SK-MEL-5 (cell line): ENCODE data around the gene PLAC1. TPM values are rescaled to one million over a fixed set of nuclear protein-coding genes. Genes with fewer than 3 reads are reported as not detected.

ENCODE experiments used
- DNase-seq: peaks from one replicate; pipeline ENCODE4 v3.0.0-alpha.2; 2016; ENCODE audit warnings: low read depth, low spot score
- in situ Hi-C: cut with HindIII; loops from 2 replicates; pipeline ENCODE4 v1.10.0; 2016; ENCODE audit warnings: low sequenced_read_pairs, high pct_unique_total_duplicates, low pct_unique_long_range_greater_than_20kb
- polyA plus RNA-seq, 2 experiments: library from polyadenylated mRNA; depleted of rRNA; stranded (reverse); fragments of >200 nt; gene quantifications; 2 replicates each; pipeline ENCODE4 v1.2.3, GENCODE V29; 2015
- total RNA-seq: library from RNA; depleted of rRNA; stranded (reverse); fragments of >200 nt; shearing (Covaris generic); gene quantifications from 2 replicates; pipeline ENCODE4 v1.2.3, GENCODE V29; 2014; rRNA removed

Gene PLAC1, protein sequence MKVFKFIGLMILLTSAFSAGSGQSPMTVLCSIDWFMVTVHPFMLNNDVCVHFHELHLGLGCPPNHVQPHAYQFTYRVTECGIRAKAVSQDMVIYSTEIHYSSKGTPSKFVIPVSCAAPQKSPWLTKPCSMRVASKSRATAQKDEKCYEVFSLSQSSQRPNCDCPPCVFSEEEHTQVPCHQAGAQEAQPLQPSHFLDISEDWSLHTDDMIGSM
- 1.6 and 1.7 TPM in 2 replicates for total RNA-seq
- 1.0 and 1.2 TPM in 2 replicates for polyA plus RNA-seq (2015; cell fraction: cytosol; rRNA removed)
- polyA plus RNA-seq (2015; cell fraction: nucleus; rRNA removed): not detected in 2 replicates

DNA sequence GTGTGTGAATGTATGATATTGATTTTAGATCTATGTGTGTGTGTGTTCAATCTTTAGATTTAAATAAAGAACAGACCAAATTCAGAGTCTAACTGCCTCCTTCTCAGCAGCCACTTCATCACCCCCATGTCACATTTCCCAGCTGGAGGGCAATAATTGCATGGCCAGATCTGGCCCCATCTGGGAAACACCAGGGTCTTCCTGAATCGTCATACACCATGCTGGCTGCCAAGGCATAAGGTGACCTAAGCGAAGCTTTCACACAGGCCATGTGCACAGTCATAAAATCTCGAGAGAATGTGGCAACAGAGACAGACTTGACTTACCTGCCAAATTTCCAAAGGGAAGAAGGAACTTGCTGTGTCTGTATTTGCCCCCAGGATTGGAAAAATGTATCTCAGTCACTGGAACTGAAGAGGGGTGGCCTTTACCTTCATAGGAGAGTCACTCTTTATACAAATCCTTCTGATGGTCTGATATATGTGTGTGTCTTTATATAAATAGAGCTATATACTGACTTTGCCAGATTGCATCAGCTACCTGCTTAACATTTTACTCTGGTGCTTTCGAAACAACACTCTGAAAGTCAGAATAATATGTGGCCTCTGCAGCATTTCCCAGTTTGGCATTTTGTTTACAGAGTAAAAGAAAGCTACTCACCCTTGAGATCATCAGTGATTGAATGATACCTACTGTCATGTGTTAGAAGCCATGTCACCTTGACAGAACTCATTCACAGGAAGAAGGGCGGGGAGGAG, at the start of gene PLAC1:
TSS of gene PLAC1 (minus strand) at position 470 of the 758 bp plus-strand sequence. CDS start 91,789 bp downstream, outside the sequence.
- DNase-seq: no peak
- in situ Hi-C loops: no loop called here

DNA sequence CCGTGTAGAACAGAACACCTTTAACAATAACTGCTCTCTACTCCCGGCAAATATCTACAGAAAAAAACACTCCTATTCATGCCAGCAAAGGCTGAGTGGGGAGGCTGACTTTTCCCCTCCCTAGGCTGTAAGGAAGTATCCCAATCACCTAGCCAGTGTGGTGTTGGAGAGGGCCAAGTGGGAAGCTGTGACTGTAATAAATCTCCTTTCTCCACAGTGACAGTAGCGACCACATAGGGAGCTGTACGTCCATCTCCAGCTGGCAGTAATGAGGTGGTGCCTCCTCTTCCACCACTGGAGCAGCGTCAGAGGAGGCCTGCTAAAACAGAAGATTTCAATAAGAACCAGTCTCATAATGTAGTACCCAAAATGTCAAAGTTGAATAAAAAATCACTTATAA, 47.9 kb upstream of the PLAC1 start:
- DNase-seq: no peak
- in situ Hi-C loops: no loop called here

DNA sequence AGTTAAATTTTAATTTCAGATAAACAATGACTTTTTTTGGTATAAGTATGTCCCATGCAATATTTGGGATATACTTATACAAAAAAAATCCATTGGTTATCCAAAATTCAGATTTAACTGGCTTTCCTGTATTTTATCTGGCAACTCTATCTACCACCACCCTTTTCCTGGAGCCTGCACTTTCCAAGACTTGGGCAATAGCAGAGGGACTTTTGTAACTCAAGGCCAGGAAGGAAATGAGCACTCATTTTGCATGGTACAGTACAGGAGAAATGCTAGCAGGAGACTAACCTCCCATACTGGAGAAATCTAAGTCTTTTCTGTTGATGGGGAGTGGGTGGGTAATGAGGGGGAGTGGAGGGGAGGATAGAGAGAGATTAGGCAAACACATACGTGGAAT, 37.7 kb upstream of the PLAC1 start:
- in situ Hi-C loops: no loop called here
- no peak for DNase-seq

DNA sequence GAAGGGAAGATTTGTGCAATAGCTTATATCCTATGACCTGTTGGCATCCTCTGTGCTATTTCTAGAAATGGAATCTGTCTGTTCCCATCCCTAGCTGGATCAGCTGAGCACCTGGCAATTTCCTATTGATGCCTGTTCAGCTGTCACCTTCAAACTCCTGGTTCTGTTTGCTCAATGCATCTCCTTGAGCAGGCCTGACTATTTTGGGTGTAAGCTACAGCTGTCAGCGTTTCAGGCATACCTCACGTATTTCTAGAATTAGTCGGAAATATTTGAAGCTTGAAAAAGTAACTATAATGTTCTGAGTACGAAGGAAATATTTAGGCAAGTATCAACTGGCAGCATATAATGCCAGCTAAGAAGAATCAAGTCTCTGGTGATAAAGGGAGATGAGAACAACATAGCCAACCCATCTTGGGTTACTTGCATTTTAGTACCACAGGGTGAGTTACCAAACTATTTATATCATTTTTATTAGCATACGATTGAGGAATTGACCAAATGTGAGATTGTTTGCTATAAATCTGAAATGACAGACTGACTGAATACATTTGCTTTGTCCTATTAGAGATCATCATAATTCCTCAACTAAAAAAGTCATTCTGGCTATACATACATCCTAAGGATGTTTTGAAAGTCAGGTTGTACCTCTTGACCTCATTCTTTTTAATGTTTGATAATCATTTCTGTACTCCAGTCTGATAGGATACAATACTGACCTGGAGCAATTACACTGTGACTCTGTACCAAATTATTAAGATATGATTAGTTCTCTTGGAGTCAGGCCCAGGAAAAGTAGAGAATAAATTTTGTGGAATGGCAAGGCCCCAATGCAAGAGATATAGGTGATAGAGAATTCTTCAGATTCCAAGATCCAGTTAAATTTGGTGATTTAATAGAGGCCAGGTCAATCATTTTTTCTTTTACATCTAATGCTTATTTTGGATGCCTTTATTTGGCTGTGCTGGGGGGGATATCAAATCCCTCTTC, 36.4 kb upstream of the PLAC1 start:
- in situ Hi-C loops: no loop called here
- no peak for DNase-seq

DNA sequence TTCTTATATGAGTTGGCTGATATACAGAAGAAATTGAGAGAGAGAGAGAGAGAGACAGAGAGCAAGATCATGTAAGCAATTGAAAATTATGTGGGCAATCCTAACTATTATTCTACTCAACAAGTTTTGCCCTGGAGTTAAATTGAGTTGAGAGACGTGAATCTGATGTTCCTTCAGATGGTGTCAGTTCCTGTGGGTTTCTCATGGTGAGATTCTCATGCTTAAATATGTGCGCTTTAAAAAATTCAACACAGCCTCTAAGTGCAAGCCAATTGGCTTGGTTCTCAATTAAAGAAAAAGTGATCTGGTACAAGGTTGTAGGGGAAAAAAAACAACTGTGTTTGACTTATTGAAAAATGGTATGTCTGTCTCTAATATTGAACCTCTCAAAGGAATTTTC, 35.4 kb upstream of the PLAC1 start:
- in situ Hi-C loops: no loop called here
- no peak for DNase-seq

DNA sequence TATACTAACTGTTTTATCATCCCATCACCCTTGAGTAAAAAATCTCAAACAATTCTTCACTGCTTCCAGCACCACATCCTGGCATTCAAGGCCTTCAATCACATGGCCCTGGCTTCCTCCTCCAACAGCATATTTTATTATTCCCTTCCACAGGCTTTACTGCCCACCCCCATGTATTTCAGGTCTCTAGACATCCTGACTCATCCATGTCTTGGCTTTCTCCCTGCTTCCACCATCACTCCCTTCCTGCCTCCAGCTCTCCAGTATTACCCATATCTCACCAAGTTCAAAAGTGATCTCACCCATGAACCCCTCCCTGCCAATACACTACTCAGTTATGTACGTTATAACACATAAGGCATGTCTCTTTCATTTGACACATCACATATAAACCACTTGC, 34.7 kb upstream of the PLAC1 start:
- DNase-seq: no peak
- in situ Hi-C loops: no loop called here

DNA sequence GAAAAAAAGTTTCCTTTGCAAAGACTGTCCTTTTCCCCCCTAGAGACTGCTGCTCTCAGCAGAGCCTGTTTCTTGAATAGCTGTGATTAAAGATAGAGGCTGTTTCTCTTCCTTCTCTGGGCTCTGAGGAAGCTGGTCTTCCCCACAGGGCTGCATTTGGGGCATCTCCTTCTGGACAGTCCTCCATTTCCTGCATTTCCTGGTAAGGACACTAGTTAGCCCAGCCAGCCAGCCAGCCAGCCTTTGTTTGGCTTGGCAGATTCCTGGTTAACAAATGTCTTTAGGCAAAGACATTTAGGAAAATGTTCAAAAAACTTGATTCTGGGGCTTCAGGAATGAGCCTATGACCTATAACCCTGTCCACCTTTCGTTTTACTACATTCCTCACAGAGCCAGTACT, 34.0 kb upstream of the PLAC1 start:
- no peak for DNase-seq
- in situ Hi-C loops: no loop called here

DNA sequence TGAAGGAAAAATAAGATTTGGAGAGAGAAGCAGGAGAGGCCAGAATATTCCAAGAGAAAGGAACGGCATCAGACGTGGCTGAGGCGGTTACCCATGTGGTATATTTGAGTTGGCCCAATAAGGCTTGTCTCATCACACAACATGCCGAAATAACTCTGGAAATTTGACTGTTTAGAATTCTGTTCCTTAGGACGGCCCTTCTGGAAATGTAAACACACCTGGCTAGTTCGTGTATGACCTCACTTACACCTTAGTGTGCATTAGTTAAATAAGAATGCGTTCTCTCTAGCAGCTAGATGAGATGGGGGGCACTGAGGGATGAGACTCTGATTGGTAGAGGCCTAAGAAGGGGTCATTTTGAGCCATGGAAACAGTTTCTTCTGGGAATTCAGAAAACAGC, 33.2 kb upstream of the PLAC1 start:
- in situ Hi-C loops: no loop called here
- no peak for DNase-seq

DNA sequence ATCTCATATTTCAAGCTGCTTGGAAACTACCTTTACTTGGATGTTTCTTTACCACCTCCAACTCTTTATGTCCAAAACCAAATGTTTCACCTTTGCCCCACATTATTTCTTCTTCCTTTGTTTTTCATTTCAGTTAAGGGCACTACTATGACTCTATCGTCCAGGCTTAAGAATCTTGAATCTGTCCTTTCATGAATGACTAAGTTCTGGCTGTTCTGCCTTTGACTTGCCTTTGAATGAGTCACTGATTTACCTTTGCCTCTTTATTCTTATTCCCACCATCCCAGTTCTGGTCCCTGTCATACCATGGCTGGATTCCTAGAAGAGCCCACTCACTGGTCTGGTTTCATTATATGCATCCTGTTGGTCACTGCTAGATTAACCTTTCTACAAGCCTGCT, 30.6 kb upstream of the PLAC1 start:
- in situ Hi-C loops: no loop called here
- no peak for DNase-seq

DNA sequence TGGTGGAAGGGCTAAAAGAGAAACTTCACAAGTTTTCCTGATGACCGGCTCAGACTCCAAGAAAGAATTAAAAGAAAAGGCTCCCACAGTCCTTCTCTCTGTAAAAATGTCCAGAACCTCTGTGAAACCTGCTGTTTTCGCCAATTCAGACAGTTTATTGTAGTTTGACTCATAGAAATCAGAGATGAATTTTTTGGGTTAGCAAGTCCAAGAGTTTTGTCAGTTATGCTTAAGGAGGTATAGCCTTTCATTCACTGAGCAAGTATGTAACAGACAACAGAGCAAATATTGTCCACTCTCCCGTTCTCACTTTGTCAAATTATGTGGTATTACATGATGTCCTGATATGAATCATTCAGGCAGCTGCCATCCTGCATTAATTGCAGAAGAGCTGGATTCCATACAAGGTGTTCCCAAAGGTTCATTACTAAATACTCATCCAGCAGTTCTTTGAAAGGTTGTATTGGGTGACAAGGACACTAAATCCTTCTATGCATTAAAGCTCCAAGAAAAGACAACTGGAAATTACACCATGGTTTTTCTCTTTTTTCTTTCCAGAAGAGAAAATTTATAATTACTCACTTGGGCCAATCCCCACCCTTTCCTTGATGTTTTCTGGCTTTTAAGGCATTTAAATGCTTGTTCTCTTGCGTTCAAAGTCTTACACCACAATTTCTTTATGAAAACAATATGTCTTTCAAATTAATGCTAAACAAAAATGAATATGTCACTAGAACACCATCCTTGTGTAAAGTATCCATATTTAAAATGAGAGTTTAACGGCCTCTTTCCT, 30.0 kb upstream of the PLAC1 start:
- no peak for DNase-seq
- in situ Hi-C loops: no loop called here

DNA sequence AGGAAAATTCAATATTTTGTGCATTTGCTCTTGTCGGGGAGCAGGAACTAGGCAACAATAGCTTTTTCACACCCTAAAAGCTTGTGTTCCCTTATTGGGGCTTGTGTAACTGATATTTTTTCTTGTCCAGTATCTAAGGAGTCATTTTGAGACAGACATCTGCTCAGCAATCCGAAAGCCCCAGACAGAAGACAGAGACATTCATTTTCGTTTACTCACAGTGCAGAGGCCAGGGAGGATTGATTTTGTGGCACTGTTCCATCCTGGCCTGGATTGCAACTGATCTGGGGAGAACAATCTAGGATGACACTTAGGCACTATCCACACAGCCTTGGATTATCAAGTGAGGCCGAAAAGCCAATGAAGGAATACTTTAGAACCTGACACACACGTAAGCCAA, 27.4 kb upstream of the PLAC1 start:
- in situ Hi-C loops: no loop called here
- DNase-seq: no peak

DNA sequence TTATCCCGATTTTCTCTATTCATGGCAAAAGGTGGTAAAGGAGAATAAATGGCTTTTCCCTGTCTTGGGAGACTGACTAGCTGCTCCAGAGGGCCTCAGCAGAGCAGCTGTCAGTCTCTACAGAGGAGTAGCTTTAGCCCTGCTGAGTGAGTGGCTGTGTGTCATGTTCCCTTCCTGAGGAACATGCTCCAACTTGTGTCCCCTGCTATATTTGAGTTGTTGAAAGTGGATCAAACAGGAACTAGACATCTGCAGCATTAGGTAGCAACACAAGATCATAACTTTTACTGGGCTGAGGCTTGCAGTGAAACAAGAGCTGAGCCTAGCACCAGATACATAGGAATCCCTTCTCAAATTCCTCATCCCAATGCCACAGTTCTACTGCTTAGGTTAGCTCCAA, 26.7 kb upstream of the PLAC1 start:
- DNase-seq: no peak
- in situ Hi-C loops: no loop called here

DNA sequence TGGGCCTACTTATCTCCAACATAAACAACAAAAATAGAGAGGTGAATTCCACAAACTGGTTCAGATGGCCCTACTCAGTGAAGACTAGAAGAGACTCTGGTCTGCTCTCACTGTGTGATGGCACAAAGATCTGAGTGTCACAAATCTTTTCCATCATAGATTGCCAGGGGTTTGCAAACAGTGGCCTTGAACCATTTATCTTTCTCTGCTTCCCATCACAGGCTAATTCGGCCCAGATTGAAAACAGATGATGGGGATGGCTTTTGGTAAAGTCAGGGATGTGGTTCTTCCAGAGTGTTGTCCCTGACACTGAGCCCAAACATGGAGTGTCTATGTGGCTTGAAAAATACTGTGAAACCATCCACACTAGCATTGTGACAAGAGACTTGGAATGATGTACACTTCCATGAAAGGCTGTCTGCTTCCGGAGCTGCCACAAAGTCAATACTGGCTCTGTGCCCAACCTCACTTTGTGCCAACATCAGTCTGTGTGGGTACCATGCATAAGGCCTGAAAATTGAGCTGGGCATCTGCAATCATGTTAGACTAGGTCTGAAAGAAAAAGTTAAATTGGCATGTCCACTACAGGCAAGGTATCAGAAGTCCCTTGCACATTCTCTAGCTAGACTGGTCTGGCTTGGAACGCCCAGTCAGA, 25.2 kb upstream of the PLAC1 start:
- DNase-seq: no peak
- in situ Hi-C loops: no loop called here

DNA sequence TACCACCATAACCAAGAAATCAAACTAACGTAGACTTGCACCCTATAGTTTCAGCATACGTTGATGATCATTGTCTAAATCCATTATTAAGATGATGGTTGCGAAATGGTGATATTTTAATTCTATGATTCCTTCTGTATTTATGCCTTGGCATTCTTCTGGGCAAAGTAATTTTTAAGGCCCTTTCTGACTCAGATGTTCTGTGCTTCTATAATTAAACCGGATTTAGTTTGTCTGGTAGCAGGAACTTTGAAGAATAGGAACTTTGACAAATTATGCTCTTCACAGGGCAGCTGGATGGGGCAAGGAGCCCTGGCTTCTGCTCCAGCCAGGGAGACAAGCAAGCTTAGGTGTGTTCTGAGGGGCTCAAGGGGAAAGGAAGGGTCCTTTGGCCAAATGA, 23.8 kb upstream of the PLAC1 start:
- in situ Hi-C loops: no loop called here
- no peak for DNase-seq

DNA sequence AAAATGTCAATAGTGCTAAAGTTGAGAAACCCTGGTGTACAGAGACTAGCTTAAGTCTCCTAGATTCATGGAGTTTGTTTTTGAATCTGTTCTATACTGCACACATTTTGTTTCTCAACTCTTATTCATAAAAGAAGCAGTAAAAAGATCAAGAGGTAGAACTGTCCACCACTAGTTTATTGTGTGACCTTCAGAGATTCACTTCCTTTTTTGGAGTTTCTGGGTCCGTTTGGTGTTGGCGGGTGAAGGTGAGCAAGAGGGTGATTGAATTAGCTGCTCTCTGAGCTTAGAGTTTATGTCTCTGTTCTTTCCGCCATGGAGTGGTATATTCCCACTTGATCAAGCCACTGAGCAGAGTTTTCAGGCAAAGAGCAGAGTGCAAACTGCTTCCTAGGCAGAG, 21.4 kb upstream of the PLAC1 start:
- no peak for DNase-seq
- in situ Hi-C loops: no loop called here

DNA sequence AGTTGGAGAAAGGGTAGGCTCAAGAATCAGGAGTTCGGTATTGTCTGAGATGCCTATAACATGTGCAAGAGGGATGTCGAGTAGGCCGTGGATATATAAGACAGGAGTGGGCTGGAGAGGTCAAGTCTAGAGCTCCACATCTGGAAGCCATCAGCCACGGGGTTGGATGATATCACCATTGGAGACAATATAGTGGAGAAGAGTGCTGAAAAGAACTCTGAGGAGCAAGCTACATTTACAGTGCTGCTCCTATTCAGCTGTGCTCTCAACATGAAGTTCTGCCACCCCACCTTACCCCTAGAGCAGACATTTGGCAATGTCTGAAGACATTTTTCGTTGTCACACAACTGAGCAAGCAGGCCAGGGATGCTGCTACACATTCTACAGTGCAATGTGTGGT, 20.9 kb upstream of the PLAC1 start:
- DNase-seq: no peak
- in situ Hi-C loops: no loop called here

DNA sequence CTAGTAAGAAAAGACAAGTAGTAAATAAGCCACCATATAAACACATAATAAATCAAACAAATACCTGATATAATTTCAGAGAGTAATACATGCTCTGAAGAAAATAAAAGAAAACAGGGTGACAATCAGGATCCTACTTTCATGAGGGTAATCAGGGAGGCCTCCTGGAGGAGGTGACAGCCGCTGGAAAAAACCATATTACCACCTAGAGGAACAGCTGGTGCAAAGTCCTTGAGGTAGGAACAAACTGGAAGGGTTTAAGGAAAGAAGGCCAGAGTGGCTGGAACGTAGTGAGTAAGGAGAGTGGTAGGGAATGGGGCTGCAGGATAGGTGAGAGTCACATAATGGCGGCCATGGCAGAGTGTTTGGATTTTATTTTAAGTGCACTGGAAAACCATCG, 19.1 kb upstream of the PLAC1 start:
- DNase-seq: no peak
- in situ Hi-C loops: no loop called here
